RCC 7860 (cell line): ENCODE measurements around the gene ZBTB34.
"Not testable (repeated sequence)": the region's sequence is repeated elsewhere in the genome, so short reads cannot be mapped to it uniquely, and the experiment has no call there.

ENCODE experiments used
- DNase-seq: peaks from one replicate; pipeline ENCODE4 v3.0.0-alpha.2; 2015; ENCODE audit warnings: low spot score
- FAIRE-seq: peaks from 2 replicates; lab custom pipeline; 2012; peaks lifted over from hg19 to GRCh38; lab: Jason Lieb, UNC

ZBTB34 gene, protein sequence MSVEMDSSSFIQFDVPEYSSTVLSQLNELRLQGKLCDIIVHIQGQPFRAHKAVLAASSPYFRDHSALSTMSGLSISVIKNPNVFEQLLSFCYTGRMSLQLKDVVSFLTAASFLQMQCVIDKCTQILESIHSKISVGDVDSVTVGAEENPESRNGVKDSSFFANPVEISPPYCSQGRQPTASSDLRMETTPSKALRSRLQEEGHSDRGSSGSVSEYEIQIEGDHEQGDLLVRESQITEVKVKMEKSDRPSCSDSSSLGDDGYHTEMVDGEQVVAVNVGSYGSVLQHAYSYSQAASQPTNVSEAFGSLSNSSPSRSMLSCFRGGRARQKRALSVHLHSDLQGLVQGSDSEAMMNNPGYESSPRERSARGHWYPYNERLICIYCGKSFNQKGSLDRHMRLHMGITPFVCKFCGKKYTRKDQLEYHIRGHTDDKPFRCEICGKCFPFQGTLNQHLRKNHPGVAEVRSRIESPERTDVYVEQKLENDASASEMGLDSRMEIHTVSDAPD

DNA sequence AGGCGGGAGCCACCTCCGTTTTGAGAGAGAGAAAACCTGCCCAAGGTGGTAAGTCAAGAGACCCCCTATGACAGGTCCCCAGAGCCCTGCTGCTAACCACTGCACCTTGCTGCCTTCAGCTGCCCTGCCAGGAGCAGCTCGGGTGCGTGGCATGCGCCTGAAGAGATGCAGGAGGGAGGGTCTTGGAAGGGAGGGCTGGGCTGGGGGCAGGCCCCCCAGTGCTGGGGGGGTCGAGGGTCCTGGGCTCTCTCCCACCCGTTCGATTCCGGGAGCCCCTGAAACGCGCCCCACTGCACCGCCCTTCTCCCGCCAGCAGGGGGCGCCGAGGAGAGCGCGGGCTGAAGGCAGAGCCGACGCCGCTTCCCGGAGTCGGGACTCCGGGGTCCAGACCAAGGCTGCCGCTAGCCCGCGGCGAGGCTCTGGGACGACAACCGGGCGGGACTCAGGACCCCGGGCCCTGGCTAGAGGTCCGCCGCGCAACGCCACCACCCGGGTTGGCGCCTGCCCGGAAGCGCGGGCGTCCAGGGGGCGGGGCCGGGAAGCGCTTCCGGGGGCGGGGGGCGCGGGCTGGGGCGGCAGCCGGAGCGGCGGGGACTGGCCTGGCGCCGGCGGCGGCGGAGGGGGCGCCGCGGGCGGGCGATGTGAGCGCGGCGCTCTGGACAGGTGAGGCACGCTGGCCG, at the start of gene ZBTB34:
Gene ZBTB34 (plus strand): TSS at position 563 of the 680 bp plus-strand sequence. CDS start 18,761 bp downstream, outside the sequence.
- DNase-seq (peak; percentile 25), FAIRE-seq (no peak)

DNA sequence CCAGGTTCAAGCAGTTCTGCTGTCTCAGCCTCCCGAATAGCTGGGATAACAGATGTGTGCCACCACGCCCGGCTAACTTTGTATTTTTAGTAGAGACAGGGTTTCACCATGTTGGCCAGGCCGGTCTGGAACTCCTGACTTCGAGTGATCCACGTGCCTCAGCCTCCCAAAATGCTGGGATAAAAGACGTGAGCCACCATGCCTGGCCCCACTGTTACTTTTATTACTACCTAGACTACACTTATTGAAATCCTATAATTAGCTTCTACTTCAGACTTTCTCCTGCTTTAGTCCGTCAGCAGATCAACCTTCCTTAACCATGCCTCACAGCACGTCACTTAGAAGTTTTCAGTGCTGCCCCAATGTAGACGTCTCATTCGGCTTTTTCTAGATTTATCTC, 47.4 kb upstream of the ZBTB34 start:
- DNase-seq (no peak), FAIRE-seq (no peak)

DNA sequence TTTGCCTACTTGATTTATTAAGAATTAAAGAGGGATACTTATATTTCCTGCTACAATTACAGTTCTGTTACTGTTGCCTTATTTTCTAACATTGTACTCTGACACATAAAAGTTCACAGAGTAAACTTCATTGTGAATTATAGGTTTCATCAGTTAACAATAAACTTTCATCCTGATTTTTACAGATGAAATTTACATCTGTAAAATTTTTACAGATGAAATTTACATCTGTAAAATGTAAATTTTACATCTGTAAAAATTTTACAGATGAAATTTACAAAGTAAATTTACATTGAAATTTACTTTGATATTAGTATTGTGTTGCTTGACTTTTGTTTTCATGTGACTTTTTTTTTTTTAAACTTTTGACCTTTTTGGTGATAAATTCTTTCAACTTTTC, 46.3 kb upstream of the ZBTB34 start:
- no peak for DNase-seq
- FAIRE-seq = peak; percentile 45

- not testable (repeated sequence) for FAIRE-seq, DNase-seq
These were observed 42.8 kb upstream of the ZBTB34 start for GRCh38 chr9:126817615-126818014.

DNA sequence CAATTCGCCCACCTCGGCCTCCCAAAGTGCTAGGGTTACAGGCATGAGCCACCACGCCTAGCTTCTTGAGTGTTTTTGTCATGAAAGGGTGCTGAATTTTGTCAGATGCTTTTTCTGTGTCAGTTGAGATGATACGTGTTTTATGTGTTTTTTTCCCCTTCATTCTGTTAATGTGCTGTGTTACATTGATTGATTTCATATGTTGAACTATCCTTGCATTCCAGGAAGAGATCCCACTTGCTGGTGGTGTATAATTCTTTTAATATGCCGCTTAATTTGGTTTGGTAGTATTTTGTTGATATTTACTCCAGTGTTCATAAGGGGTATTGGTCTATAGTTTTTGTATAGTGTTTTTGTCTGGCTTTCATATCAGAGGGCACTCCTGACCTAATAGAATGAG, 42.0 kb upstream of the ZBTB34 start:
- DNase-seq = no peak
- no peak for FAIRE-seq

- DNase-seq = no peak
- FAIRE-seq = no peak
These were observed 41.0 kb upstream of the ZBTB34 start for GRCh38 chr9:126819482-126819881.

DNA sequence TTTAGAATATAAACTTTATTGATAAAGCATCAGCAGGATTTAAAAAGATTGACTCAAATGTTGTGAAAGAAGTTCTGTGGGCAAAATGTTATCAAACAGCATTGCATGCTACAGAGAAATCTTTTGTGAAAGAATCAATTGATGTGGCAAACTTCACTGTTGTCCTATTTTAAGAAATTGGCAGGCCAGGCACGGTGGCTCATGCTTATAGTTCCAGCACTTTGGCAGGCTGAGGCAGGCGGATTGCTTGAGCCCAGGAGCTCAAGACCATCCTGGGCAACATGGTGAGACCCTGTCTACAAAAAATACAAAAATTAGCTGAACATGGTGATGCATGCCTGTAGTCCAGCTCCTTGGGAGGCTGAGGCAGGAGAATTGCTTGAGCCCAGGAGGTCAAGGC, 38.2 kb upstream of the ZBTB34 start:
- FAIRE-seq = no peak
- no peak for DNase-seq

DNA sequence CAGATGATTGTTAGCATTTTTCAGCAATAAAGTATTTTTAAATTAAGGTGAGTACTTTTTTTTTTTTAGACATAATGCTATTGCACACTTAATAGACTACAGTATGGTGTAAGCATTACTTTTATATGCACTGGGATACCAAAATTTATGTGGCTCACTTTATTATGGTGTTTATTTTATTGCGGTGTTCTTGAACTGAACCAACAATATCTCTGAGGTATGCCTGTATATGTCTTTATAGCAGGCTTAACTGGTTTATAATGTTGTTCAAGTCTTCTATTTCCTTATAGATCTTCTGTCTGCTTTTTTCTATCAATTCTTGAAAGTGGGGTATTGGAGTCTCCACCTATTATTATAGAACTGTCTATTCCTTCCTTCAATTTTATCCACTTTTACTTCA, 37.6 kb upstream of the ZBTB34 start:
- DNase-seq (no peak), FAIRE-seq (no peak)

DNA sequence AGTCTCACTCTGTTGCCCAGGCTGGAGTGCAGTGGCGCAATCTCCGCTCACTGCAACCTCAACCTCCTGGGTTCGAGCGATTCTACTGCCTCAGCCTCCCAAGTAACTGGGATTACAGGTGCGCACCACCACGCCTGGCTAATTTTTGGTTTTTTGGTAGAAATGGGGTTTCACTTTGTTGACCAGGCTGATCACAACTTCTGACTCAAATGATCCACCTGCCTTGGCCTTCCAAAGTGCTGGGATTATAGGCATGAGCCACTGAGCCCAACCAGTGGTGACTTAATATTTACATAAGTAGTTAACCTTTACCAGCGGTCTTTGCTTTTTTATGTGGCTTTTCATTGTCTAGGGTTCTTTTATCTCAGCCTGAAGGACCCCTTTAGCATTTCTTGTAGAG, 36.4 kb upstream of the ZBTB34 start:
- not testable (repeated sequence) for FAIRE-seq, DNase-seq

GRCh38 chr9:126827227-126827626, 33.2 kb upstream of the ZBTB34 start:
- DNase-seq = no peak
- no peak for FAIRE-seq

GRCh38 chr9:126829035-126829434, 31.4 kb upstream of the ZBTB34 start:
- DNase-seq (no peak), FAIRE-seq (no peak)

DNA sequence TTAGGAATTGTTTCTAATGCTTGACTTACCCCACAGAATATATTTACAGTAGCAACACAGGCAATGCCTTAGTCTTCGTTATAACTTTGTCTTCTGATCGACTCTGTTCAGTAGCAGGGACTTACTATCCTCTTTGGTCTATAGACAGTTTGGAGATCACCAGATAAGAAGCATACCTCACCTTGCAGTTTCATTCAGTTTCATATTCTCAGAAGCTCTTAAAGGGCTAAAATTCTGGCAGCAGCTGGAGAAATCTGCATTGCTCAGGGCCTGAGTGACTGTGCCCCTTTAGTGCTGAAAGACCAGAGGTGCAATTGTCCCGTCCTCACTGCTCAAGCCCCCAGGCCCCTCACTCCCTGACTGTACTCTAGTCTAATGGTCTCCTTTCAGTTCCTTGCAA, 29.6 kb upstream of the ZBTB34 start:
- no peak for FAIRE-seq
- DNase-seq = no peak

DNA sequence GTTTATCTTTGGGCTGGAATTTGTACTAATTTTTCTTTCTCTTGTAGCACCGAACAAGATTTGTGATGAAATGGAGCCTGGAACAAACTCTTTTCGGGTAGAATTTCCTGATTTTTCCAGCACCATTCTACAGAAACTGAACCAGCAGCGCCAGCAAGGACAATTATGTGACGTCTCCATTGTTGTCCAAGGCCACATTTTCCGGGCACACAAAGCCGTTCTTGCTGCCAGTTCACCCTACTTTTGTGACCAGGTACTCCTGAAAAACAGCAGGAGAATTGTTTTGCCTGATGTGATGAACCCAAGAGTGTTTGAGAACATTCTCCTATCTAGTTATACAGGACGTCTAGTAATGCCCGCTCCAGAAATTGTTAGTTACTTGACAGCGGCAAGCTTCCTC, 28.0 kb upstream of the ZBTB34 start:
- no peak for FAIRE-seq
- DNase-seq = no peak

GRCh38 chr9:126833020-126833419, 27.4 kb upstream of the ZBTB34 start:
- no peak for FAIRE-seq
- no peak for DNase-seq

DNA sequence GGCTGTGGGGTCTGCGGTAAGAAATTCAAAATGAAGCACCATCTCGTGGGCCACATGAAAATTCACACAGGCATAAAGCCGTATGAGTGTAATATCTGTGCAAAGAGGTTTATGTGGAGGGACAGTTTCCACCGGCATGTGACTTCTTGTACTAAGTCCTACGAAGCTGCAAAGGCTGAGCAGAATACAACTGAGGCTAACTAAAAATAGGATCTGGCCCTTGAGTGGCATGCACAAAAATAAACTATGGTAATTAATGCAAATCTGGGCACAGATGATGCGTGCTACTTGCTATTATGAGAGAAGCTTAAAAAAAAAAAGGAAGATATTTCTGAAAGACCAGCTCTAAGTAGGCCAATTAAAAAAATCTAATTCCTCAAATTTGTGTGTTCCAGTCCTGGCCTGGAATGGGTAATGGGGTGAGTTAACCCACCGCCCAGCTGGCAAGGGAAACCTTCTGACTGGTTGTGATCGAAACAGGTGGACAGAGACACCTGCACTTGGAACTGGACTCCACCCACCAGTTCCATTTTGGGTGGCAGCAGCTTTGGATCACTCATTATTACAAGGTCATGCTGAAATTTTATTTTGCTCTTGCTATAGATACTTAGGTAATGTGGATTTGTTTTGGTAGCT, 26.6 kb upstream of the ZBTB34 start:
- no peak for FAIRE-seq
- DNase-seq = no peak

GRCh38 chr9:126834672-126835071, 25.8 kb upstream of the ZBTB34 start:
- DNase-seq = no peak
- FAIRE-seq = no peak

- FAIRE-seq = no peak
- DNase-seq = no peak
These were observed 24.2 kb upstream of the ZBTB34 start for GRCh38 chr9:126836216-126836615.

- DNase-seq (no peak), FAIRE-seq (no peak)
These were observed 22.2 kb upstream of the ZBTB34 start for GRCh38 chr9:126838055-126838811.

- DNase-seq = no peak
These were observed 21.5 kb upstream of the ZBTB34 start for GRCh38 chr9:126838895-126839294.

DNA sequence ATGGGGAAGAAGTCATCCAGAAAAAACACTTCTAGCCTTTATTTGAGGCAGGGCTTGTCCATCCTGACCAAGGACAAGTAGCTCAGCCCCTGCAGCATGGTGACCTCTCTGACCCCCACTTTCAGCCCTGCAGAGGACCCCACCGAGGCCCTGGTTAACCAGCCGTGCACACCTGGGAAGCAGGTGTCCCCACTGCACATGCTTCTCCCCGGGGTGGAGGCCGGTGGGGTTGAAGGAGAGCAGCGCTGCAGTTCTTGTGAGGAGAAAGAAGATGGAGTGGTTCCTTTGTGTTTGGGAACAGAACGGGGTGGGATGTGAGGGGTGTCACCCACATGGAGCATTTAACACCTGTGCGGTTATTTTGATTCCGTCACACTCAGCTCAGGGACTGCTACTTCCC, 21.1 kb upstream of the ZBTB34 start:
- FAIRE-seq (no peak), DNase-seq (no peak)

More at GRCh38 chr9:126838895-126839294, 21.5 kb upstream of the ZBTB34 start:
- FAIRE-seq = no peak
